Superior temporal gyrus (tissue), 1 donor: Measurements from ENCODE around the gene PERCC1.
A peak's percentile ranks its signal among the peaks of the same experiment; 100 is the strongest.
"Not testable (repeated sequence)": the region's sequence is repeated elsewhere in the genome, so short reads cannot be mapped to it uniquely, and the experiment has no call there.

Source experiments
- DNase-seq: peaks from one replicate; pipeline ENCODE4 v3.0.0-alpha.2; 2016; ENCODE audit errors: extremely low spot score

Gene PERCC1

GRCh38 chr16:1469141-1469540, 38.3 kb downstream of the PERCC1 start:
- not testable (repeated sequence) for DNase-seq

- DNase-seq, result no peak
These were observed 38.9 kb downstream of the PERCC1 start for GRCh38 chr16:1469693-1470201.

DNA sequence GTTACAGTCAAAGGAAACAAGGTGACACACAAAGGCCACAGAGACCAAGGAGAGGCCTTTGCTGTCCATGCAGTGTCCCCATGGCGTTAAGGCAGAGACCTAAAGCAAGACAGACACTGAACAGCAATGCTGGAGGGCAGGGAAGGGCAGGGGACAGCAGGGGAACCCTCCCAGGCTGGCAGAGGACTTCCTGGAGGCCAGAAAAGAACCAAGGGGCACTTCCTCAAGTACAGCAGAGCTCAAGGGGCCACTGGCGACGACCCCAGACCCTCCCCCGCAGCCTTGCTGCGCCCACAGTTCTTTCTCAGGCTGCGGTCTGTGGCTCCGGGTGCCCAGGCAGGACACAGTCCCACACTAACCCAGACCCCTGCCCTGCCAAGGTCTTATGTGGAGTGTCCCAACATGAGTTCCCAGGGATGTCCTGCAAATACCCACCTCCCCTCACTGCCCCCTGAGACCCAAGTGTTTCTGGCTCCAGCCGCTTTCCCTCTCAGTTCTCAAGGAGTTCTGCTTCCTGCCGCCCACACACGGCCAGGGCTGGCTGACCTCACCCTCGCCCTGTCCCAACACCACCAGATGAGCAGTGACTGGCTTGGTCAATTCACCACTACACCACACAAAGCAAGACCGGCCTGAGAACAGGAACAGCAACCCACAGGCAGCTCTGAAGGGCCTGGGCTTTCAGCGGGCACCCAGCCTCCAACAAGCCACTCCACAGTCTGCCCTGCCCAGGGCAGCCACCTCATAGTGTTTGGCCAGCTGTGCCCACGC, 39.8 kb downstream of the PERCC1 start:
- DNase-seq, result no peak

GRCh38 chr16:1471569-1472194, 40.8 kb downstream of the PERCC1 start:
- DNase-seq, result no peak

DNA sequence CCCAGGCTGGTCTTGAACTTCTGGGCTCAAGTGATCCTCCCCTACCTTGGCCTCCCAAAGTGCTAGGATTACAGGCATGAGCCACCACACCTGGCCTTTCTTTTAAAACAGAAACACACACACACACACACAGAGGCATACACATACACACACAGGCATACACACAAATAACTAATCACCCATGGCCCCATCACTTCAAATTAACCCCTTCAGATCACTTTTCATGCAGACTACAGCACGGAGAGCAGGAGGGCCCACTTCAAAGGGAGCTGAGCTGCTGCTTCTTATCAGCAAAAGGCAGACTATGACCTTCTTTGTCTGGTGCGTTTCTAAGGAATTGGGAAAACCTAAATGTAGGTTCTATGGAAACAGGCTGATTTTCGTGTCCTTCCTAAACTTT, 42.1 kb downstream of the PERCC1 start:
- DNase-seq, result no peak

GRCh38 chr16:1474082-1474795, 43.4 kb downstream of the PERCC1 start:
- no peak for DNase-seq

DNA sequence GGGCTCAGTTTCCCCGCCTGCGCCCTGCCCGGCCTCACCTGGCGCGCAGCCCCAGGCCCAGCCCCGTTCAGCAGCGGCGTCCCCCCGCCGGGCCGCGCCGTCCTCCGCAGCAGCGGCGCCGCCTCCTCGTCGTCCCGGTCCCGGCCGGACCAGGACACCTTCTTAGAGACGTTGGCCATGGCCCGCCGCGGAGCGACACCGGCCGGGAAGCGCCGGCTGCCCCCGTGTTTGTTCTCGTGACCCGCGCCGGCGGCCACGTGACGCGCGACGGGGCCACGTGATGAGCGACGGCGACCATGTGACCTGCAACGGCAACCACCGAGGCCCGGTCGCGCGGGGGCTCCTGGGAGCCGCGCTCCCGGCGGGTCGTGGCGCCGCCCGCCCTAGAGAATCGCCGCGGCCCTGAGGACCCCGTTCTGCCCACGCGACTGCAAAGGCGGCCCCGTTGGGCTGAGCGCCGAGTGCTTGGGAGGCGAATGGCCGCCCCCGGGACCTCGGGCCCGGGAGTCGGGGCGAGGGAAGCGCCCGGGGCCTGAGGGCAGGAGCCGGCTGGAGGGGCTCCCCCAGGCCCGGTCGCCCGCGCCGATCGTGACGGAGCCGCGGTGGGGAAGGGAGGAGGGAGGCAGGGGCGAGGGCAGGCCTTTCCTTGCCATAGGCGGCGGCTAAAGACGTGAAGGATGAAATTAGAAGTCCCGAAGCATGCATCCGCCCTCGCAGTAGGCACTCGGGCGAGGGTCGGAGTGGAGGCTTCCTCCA, 44.1 kb downstream of the PERCC1 start, which contains the start of gene CLCN7:
TSS of gene CLCN7 (minus strand) at position 233 of the 756 bp plus-strand sequence. CDS start at position 179, 54 bp downstream.
- DNase-seq, result peak; percentile 74

GRCh38 chr16:1475552-1476114, 44.8 kb downstream of the PERCC1 start:
- no peak for DNase-seq

DNA sequence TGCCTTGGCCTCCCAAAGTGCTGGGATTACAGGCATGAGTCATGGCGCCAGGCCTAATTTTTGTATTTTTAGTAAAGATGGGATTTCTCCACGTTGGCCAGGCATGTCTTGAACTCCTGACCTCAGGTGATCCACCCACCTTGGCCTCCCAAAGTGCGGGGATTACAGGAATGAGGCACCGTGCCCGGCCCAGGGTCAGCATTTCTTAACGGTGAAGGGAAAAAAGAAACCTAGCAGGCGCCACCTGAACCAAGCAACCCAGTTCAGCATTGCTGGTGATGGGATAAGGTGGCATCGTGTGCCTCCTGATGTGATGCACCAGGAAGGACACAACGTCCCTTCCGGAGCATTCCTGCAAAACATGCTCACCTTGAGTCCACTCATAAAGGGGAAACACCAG, 46.2 kb downstream of the PERCC1 start:
- DNase-seq, result no peak

GRCh38 chr16:1478937-1479336, 48.1 kb downstream of the PERCC1 start:
- DNase-seq, result not testable (repeated sequence)

DNA sequence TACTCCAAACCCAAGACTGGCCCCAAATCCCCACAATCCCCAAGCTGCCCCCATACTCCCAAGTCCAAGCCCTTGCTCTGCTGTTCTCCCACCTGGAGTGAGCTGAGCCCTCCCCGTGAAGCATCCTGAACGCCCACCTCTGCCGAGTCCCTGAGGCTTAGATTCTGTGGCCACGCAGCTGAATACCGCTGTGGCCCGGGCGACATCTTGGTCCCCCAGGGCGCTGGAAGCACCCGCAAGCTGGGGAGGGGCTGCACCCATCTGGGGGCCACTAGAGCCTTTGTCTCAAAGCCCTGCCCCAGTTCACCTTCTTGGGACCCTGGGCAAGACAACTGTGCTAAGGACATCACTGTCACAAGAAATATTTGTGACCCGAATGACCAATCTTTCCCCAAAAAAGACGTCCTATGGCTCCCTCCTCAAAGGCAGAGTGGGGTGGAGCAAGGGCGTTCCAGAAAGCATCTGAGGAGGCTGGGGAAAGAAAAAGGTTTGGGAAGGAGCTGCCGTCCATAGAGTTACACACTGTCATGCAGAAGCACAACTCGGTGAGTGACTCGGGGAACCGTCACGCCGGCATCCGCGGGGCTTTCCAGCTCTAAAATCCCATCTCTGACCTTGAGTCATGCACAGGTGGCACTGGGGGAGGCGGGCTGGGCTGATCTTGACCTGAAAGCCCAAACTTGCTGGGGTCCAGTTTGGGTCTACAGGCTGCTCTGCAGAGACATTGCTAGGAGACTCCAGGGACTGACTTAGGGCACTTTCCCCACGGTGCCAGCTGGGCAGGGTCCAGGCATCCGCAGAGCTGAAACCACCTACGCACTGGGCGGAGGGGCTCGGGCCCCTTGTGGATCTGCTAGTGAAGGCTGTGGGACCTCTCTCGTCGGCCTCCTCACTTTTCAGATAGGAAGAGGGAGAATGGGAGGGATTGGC, 51.3 kb downstream of the PERCC1 start:
- DNase-seq, result no peak
